ENCODE results near the gene ABCC3. TPM values are rescaled to one million over a fixed set of nuclear protein-coding genes. Genes with fewer than 3 reads are reported as not detected.
A peak's percentile ranks its signal among the peaks of the same experiment; 100 is the strongest.

ABCC3 gene
- total and polyA plus RNA-seq, 3 experiments from 2014 or later, result 0.37 to 0.69 TPM; not detected in 1

GRCh38 chr17:50641357-50641756 is 6.7 kb downstream of the ABCC3 start:
- no peaks in the 10 kb centered on the region for H3K9me3 ChIP-seq (ENCODE audit: low read length)
- H3K27me3 ChIP-seq (ENCODE audit: insufficient read depth, low read length, poor library complexity, severe bottlenecking), result peaks cover 14% of the 10 kb centered on the region
- peaks cover 22 to 46% of the 10 kb centered on the region in 2 donors for H3K27me3 Mint-ChIP-seq
- no peaks in the 10 kb centered on the region for H3K36me3 Mint-ChIP-seq
- no peaks in the 10 kb centered on the region for H3K4me1 Mint-ChIP-seq
- H3K9me3 Mint-ChIP-seq, result no peaks in the 10 kb centered on the region
- ChIA-PET POLR2A (no interaction called here), CTCF (no interaction called here)
- no peak overlapping the region for H3K4me3 Mint-ChIP-seq
- no peaks in the 10 kb centered on the region for H3K4me1 ChIP-seq (ENCODE audit: insufficient read depth, low read length)
- H3K27ac Mint-ChIP-seq, result no peak overlapping the region
- H3K36me3 ChIP-seq (ENCODE audit: insufficient read depth, low read length), result no peaks in the 10 kb centered on the region
- no peak overlapping the region for H3K4me3 ChIP-seq (ENCODE audit: low read length)
- DNase-seq, result no peak
- H3K27ac ChIP-seq (ENCODE audit: low read depth, low read length), result no peak overlapping the region

GRCh38 chr17:50642071-50642721 is 7.5 kb downstream of the ABCC3 start:
- no peak overlapping the region for H3K4me3 Mint-ChIP-seq
- no peaks in the 10 kb centered on the region for H3K4me1 Mint-ChIP-seq
- no peaks in the 10 kb centered on the region for H3K36me3 Mint-ChIP-seq
- DNase-seq, result no peak
- H3K27me3 ChIP-seq (ENCODE audit: insufficient read depth, low read length, poor library complexity, severe bottlenecking), result peaks cover 6% of the 10 kb centered on the region
- no peak overlapping the region for H3K27ac ChIP-seq (ENCODE audit: low read depth, low read length)
- CTCF ChIA-PET, result no interaction called here
- H3K4me3 ChIP-seq (ENCODE audit: low read length), result no peak overlapping the region
- H3K4me1 ChIP-seq (ENCODE audit: insufficient read depth, low read length), result no peaks in the 10 kb centered on the region
- no peaks in the 10 kb centered on the region for H3K9me3 Mint-ChIP-seq
- POLR2A ChIA-PET, result no interaction called here
- H3K27me3 Mint-ChIP-seq, result peaks cover 17 to 40% of the 10 kb centered on the region in 2 donors
- peak overlapping the region in 1 of 8 donors; percentile 21 for H3K27ac Mint-ChIP-seq
- no peaks in the 10 kb centered on the region for H3K36me3 ChIP-seq (ENCODE audit: insufficient read depth, low read length)
- no peaks in the 10 kb centered on the region for H3K9me3 ChIP-seq (ENCODE audit: low read length)

DNA sequence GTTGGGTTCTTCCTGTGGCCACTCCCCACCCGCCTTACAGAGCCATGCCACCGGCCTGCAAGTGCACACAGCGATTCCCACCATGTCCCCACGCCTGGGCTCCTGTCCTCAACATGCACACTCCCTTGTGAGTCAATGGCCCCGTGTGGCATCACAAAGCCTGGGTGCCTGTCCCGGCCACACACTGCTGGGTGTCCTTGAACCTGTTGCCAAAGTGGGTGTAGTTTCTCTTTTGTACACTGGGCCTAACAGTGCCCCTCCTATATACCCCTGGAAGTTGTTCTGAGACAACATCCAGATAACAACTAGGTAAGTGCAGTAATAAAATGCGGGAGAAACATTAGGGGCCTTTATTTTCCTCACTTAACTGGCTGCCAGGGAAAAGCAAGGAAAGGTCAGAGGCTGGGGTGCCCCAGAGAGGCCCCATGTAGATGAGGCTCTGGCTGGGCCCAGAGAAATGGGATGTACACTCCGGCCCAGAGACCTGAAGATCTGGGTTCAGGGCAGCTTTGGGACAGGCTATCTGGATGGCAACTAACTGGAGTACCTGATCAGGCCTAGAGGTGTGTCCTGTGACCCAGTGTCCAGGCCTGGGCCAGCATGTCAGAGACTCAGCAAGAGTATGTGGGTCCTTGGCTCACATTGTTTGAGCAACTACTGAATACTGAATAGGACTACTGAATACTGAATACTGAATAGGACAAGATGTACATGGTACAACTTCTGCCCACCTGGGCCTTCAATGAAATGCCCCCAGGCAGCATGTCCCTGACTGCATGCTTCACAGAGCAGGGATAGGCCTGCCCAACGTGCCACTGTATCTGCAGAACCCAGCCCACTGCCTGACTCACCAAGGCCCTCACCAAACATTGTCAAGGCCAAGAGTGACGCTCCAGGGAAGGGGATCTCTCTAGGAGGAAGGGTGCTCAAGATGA is 8.3 kb downstream of the ABCC3 start:
- Histone ChIP-seq H3K4me3 (ENCODE audit: low read length) (no peak overlapping the region), H3K9me3 (ENCODE audit: low read length) (no peaks in the 10 kb centered on the region), H3K27ac (ENCODE audit: low read depth, low read length) (no peak overlapping the region), H3K4me1 (ENCODE audit: insufficient read depth, low read length) (no peaks in the 10 kb centered on the region), H3K27me3 (ENCODE audit: insufficient read depth, low read length, poor library complexity, severe bottlenecking) (peaks cover 4% of the 10 kb centered on the region), H3K36me3 (ENCODE audit: insufficient read depth, low read length) (no peaks in the 10 kb centered on the region)
- Mint-ChIP-seq H3K36me3 (no peaks in the 10 kb centered on the region), H3K27me3 (peaks cover 11 to 32% of the 10 kb centered on the region in 2 donors), H3K4me1 (no peaks in the 10 kb centered on the region), H3K27ac (no peak overlapping the region), H3K9me3 (no peaks in the 10 kb centered on the region), H3K4me3 (no peak overlapping the region)
- ChIA-PET CTCF (no interaction called here), POLR2A (no interaction called here)
- DNase-seq, result no peak

- Mint-ChIP-seq H3K27ac (no peak overlapping the region), H3K4me3 (no peak overlapping the region), H3K9me3 (no peaks in the 10 kb centered on the region), H3K36me3 (no peaks in the 10 kb centered on the region), H3K4me1 (no peaks in the 10 kb centered on the region), H3K27me3 (peaks cover 0 to 22% of the 10 kb centered on the region in 2 donors)
- Histone ChIP-seq H3K9me3 (ENCODE audit: low read length) (no peaks in the 10 kb centered on the region), H3K4me1 (ENCODE audit: insufficient read depth, low read length) (no peaks in the 10 kb centered on the region), H3K4me3 (ENCODE audit: low read length) (no peak overlapping the region), H3K36me3 (ENCODE audit: insufficient read depth, low read length) (no peaks in the 10 kb centered on the region), H3K27ac (ENCODE audit: low read depth, low read length) (no peak overlapping the region), H3K27me3 (ENCODE audit: insufficient read depth, low read length, poor library complexity, severe bottlenecking) (peaks cover 3% of the 10 kb centered on the region)
- ChIA-PET POLR2A (interaction anchor here (0.7 kb wide), 1 partner anchor 220 kb away, joined by 3 read pairs; no protein-coding TSS in a partner anchor), CTCF (no interaction called here)
- DNase-seq, result no peak
Observed at GRCh38 chr17:50645748-50646682, 11.3 kb downstream of the ABCC3 start.

GRCh38 chr17:50647187-50647586 is 12.5 kb downstream of the ABCC3 start:
- DNase-seq, result no peak
- Histone ChIP-seq H3K4me1 (ENCODE audit: insufficient read depth, low read length) (no peaks in the 10 kb centered on the region), H3K27ac (ENCODE audit: low read depth, low read length) (no peak overlapping the region), H3K36me3 (ENCODE audit: insufficient read depth, low read length) (no peaks in the 10 kb centered on the region), H3K9me3 (ENCODE audit: low read length) (no peaks in the 10 kb centered on the region), H3K27me3 (ENCODE audit: insufficient read depth, low read length, poor library complexity, severe bottlenecking) (no peaks in the 10 kb centered on the region), H3K4me3 (ENCODE audit: low read length) (no peak overlapping the region)
- Mint-ChIP-seq H3K36me3 (no peaks in the 10 kb centered on the region), H3K4me1 (no peaks in the 10 kb centered on the region), H3K4me3 (no peak overlapping the region), H3K9me3 (no peaks in the 10 kb centered on the region), H3K27me3 (peaks cover 0 to 22% of the 10 kb centered on the region in 2 donors), H3K27ac (no peak overlapping the region)
- POLR2A ChIA-PET, result no interaction called here
- CTCF ChIA-PET, result no interaction called here

DNA sequence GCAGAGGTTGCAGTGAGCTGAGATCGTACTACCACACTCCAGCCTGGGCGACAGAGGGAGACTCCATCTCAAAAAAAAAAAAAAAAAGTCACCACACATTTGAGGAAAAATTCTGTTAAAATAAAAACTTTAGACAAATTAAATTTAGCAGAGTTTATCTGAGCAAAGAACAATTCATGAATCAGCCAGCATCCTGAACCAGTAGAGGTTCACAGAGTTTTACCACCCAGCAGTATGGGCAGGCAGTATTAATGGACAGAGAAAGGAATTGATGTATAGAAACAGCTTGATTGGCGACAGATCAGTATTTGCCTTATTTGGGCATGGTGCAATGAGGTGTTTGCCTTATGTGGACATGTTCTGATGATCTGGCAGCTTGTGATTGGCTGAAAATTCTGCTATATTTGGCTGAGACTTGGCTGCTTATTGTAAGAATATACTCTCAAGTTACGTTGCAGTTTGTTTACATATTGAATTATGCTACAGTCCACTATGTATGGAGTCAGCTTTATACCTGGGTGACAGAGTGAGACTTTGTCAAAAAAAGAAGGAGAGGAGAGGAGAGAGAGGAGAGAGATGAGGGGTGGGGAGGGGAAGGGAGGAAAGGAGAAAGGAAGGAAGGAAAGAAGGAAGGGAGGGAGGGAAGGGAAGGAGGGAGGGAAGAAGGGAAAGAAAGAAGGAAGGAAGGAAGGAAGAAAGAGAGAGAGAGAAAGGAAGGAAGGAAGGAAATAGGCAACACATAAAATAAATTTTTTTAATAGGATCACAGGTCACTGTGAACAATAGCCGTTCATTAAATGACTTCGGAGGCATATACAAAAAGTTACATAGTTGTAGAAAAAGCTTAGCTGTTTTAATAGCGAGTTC is 14.6 kb downstream of the ABCC3 start:
- no peaks in the 10 kb centered on the region for H3K9me3 ChIP-seq (ENCODE audit: low read length)
- H3K4me1 ChIP-seq (ENCODE audit: insufficient read depth, low read length), result no peaks in the 10 kb centered on the region
- no peak overlapping the region for H3K4me3 ChIP-seq (ENCODE audit: low read length)
- ChIA-PET POLR2A (no interaction called here), CTCF (no interaction called here)
- Mint-ChIP-seq H3K4me1 (no peaks in the 10 kb centered on the region), H3K27ac (no peak overlapping the region), H3K27me3 (peaks cover 2 to 10% of the 10 kb centered on the region in 2 donors), H3K9me3 (no peaks in the 10 kb centered on the region), H3K4me3 (no peak overlapping the region), H3K36me3 (no peaks in the 10 kb centered on the region)
- no peak for DNase-seq
- H3K27me3 ChIP-seq (ENCODE audit: insufficient read depth, low read length, poor library complexity, severe bottlenecking), result no peaks in the 10 kb centered on the region
- H3K27ac ChIP-seq (ENCODE audit: low read depth, low read length), result no peak overlapping the region
- H3K36me3 ChIP-seq (ENCODE audit: insufficient read depth, low read length), result no peaks in the 10 kb centered on the region

DNA sequence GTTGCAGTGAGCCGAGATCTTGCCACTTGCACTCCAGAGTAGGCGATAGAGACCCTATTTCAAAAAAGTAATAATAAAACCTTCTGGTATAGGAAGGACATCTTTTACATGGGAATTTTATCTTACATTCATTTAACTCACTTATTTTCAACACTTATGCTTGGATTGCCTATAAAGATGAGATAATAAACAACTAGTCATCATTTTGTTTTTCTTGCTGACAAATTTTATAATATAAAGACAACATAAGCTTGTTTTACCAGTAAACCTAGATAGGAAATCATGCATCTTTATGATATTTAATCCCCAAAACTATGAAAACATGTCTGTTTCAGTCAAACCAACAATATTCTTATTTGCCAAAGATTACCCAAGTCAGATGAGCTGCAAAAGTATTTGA is 17.0 kb downstream of the ABCC3 start:
- Histone ChIP-seq H3K9me3 (ENCODE audit: low read length) (no peaks in the 10 kb centered on the region), H3K4me1 (ENCODE audit: insufficient read depth, low read length) (no peaks in the 10 kb centered on the region), H3K27me3 (ENCODE audit: insufficient read depth, low read length, poor library complexity, severe bottlenecking) (no peaks in the 10 kb centered on the region), H3K36me3 (ENCODE audit: insufficient read depth, low read length) (no peaks in the 10 kb centered on the region), H3K4me3 (ENCODE audit: low read length) (no peak overlapping the region), H3K27ac (ENCODE audit: low read depth, low read length) (no peak overlapping the region)
- ChIA-PET CTCF (no interaction called here), POLR2A (no interaction called here)
- H3K36me3 Mint-ChIP-seq, result peaks cover 0 to 2% (median 0%) of the 10 kb centered on the region in 3 donors
- peaks cover 3 to 4% of the 10 kb centered on the region in 2 donors for H3K27me3 Mint-ChIP-seq
- no peaks in the 10 kb centered on the region for H3K4me1 Mint-ChIP-seq
- no peak for DNase-seq
- H3K9me3 Mint-ChIP-seq, result no peaks in the 10 kb centered on the region
- H3K27ac Mint-ChIP-seq, result no peak overlapping the region
- no peak overlapping the region for H3K4me3 Mint-ChIP-seq
